Mucosa of descending colon (tissue), 3 donors: ENCODE measurements around the gene TMEFF2. TPM values are rescaled to one million over a fixed set of nuclear protein-coding genes. Genes with fewer than 3 reads are reported as not detected.

Experiments
- ATAC-seq: fragments of 200-7000 bp; cut with Tn5 transposase; one replicate; pipeline ENCODE4 v1.9.1; 2020; ENCODE audit warnings: mild to moderate bottlenecking, moderate library complexity
- DNase-seq, 3 donors: peaks; one replicate each; pipeline ENCODE4 v3.0.0-alpha.2; 2020
- H3K36me3 ChIP-seq: fragments of 200-600 bp; one replicate; pipeline ENCODE4 v1.8.0; 2021; ENCODE audit warnings: low read depth, mild to moderate bottlenecking
- H3K4me1 ChIP-seq: fragments of 200-600 bp; one replicate; pipeline ENCODE4 v1.8.0; 2021; ENCODE audit warnings: low read depth, mild to moderate bottlenecking
- H3K4me3 ChIP-seq: fragments of 200-600 bp; one replicate; pipeline ENCODE4 v1.8.0; 2021; ENCODE audit warnings: mild to moderate bottlenecking
- H3K9me3 ChIP-seq: fragments of 200-600 bp; one replicate; pipeline ENCODE4 v1.8.0; 2021; ENCODE audit warnings: mild to moderate bottlenecking
- intact Hi-C, 2 donors: fragments of 100-400 bp; cut with DNase I in 1 of 2; cut with micrococcal nuclease in 1 of 2; formaldehyde crosslinking; loops; one replicate each; pipeline versions ENCODE4 v1.11.0 to v1.11.1; 2022; cut with DNase I, micrococcal nuclease
- total RNA-seq, 3 donors: library from RNA; stranded (reverse); fragmentation: NEBNext Ultra II Directional in 2 of 3; extraction: Animal tissue kit (Norgen Biotek cat#: 25700) in 2 of 3; gene quantifications; one replicate each; pipeline versions ENCODE4 v1.2.1 to v1.2.4, GENCODE V29; 2021 to 2023
- TF ChIP-seq, protein P1 (sequence below): fragments of 200-600 bp; IDR thresholded peaks from one replicate; pipeline ENCODE4 v1.8.0; 2022; ENCODE audit warnings: antibody characterized with exemption, mild to moderate bottlenecking
- donor health status: DM: no; HTN: no; CAD: no; lungs with moderate emphysema.
- donor health status: DM: no; HTN: no; CAD: no.
- donor health status: DM: no; HTN: yes; CAD: no.

Gene TMEFF2
- total RNA-seq, 3 donors from 2014 or later, result 0.31 to 1.0 TPM; not detected in 1

DNA sequence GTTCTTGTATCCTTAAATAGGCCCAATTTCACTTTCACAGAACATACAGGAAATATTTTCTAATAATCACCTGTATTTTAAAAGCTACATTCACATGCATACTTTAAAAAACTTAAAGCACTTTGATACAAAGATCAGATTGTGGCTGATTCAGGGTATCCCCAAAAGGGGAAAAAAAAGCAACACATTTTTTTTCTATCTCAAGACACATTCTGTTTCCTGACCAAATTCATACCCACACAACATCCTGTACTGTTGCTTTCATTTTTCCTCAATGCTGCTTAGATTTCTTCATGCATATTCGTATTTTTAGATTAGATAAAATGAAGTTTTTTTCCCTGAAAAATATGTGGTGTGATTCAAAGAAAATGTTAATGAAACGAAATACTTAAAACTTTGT, 122.5 kb downstream of the TMEFF2 start:
- intact Hi-C loops, result no loop called here
- TF ChIP-seq, protein P1, sequence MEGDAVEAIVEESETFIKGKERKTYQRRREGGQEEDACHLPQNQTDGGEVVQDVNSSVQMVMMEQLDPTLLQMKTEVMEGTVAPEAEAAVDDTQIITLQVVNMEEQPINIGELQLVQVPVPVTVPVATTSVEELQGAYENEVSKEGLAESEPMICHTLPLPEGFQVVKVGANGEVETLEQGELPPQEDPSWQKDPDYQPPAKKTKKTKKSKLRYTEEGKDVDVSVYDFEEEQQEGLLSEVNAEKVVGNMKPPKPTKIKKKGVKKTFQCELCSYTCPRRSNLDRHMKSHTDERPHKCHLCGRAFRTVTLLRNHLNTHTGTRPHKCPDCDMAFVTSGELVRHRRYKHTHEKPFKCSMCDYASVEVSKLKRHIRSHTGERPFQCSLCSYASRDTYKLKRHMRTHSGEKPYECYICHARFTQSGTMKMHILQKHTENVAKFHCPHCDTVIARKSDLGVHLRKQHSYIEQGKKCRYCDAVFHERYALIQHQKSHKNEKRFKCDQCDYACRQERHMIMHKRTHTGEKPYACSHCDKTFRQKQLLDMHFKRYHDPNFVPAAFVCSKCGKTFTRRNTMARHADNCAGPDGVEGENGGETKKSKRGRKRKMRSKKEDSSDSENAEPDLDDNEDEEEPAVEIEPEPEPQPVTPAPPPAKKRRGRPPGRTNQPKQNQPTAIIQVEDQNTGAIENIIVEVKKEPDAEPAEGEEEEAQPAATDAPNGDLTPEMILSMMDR, result no peak
- Histone ChIP-seq H3K4me1 (no peaks in the 10 kb centered on the region), H3K36me3 (no peaks in the 10 kb centered on the region), H3K9me3 (no peaks in the 10 kb centered on the region), H3K4me3 (no peak overlapping the region)
- DNase-seq, result no peak
- no peak for ATAC-seq

DNA sequence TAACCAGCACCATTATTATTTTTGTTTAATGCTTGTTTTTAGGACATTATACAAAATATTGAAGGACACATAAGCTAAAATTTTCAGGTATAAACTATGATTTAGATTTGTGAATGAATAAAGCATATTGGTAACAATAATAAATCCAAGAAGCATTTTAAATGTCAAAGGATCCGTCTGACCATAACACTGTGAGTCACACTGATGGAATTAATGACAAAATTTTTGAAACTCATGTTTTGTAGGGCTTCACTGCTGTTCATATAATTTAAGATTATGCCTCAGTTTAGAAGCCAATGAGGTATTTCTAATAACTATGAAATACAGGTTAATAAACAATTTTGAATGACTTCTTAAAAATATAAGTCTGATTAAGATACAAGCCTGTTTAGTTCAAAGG, 124.6 kb downstream of the TMEFF2 start:
- no peaks in the 10 kb centered on the region for H3K36me3 ChIP-seq
- intact Hi-C loops, result no loop called here
- DNase-seq, result no peak
- ATAC-seq, result no peak
- no peaks in the 10 kb centered on the region for H3K4me1 ChIP-seq
- H3K4me3 ChIP-seq, result no peak overlapping the region
- TF ChIP-seq, protein P1, result no peak
- no peaks in the 10 kb centered on the region for H3K9me3 ChIP-seq

DNA sequence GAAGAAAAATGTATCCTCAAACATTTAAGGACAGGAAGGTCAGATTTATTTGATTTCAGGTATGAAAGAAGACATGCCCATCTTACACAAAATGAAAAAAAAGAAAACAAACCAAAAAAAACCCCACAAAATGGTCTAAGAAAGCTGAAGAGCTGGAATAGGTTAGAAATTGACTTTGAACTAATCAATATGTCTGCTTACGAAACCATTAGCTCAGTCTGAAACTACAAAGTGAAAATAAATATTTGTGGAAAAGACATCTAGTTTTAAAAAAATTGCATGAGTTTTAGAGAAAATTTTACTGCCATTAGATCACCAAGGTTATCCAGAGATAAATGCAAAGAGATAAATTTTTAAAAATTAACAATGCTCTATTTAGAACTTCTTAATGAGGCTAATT, 125.3 kb downstream of the TMEFF2 start:
- DNase-seq (no peak), ATAC-seq (no peak)
- TF ChIP-seq, protein P1, result no peak
- intact Hi-C loops, result no loop called here
- H3K4me3 ChIP-seq, result no peak overlapping the region
- H3K4me1 ChIP-seq, result no peaks in the 10 kb centered on the region
- no peaks in the 10 kb centered on the region for H3K36me3 ChIP-seq
- no peaks in the 10 kb centered on the region for H3K9me3 ChIP-seq

DNA sequence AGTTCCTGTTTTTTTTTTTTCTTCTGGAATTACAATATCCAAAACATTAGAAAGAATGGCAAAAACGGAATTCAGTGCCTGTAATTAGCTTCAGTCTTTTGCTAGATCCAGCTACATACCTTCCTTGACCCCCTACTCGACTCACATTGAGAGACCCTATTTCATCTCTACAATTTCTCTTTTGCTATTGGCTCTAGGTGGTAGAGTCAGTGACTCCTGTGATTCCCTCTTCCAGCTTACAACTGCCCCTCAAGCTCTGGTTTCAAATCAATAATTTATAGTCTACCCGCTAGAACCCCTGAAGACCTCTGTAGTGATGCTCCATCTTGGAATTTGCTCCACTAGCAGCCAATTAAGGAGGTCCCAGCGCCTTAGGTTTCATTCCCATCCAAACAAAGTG, 125.8 kb downstream of the TMEFF2 start:
- TF ChIP-seq, protein P1, result no peak
- ATAC-seq, result no peak
- H3K4me1 ChIP-seq, result no peaks in the 10 kb centered on the region
- intact Hi-C loops, result no loop called here
- H3K36me3 ChIP-seq, result no peaks in the 10 kb centered on the region
- no peak for DNase-seq
- H3K4me3 ChIP-seq, result no peak overlapping the region
- no peaks in the 10 kb centered on the region for H3K9me3 ChIP-seq

DNA sequence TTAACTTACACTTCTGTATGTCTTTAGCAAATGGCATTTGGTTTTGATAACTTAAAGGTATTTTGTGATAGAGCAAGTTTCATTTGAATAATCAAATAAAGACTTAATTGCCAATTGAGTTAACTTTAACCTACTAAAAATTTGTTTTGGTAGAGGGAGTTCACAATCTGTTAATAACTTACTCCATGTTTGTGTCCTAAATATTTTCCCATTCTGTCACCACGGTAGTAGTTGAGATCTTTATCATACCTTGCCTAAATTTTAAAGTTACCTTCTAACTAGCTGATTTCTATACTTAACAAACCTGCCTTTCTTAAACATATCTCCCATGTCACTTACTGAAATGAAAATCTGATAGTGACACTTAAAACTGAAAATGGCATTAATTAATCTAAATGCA, 127.1 kb downstream of the TMEFF2 start:
- Histone ChIP-seq H3K4me1 (no peaks in the 10 kb centered on the region), H3K9me3 (no peaks in the 10 kb centered on the region), H3K36me3 (no peaks in the 10 kb centered on the region), H3K4me3 (no peak overlapping the region)
- TF ChIP-seq, protein P1, result no peak
- intact Hi-C loops, result no loop called here
- DNase-seq (no peak), ATAC-seq (no peak)

DNA sequence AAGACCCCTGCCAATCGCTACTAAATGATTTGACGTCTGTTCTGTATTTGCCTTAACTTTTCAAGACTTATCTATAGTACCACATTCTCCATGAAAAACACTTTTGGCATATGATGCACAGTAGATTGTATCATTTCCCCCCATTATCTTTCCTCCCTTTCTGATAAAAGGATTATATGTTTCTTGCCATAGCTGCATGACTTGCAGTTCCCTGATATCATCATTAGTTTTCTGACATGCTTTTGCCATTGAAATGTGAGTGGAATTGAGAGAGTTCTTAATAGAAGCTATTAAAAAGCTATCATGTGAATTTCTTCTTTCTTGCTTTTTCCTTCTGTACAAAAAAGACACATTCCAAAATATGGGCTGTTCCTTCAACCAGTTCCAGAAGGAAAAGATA, 130.3 kb downstream of the TMEFF2 start:
- TF ChIP-seq, protein P1, result no peak
- Histone ChIP-seq H3K36me3 (no peaks in the 10 kb centered on the region), H3K4me3 (no peak overlapping the region), H3K9me3 (no peaks in the 10 kb centered on the region), H3K4me1 (no peaks in the 10 kb centered on the region)
- intact Hi-C loops, result no loop called here
- ATAC-seq (no peak), DNase-seq (no peak)
